Erythroblast (primary cell): ENCODE data around the gene PRDM8.

Experiments
- GATA1 ChIP-seq: IDR thresholded peaks from 2 replicates; pipeline ENCODE4 v1.6.1; 2011; ENCODE audit warnings: low read depth, mild to moderate bottlenecking, control low read depth, low read length, moderate library complexity
- POLR2A ChIP-seq: IDR thresholded peaks from 2 replicates; pipeline ENCODE4 v1.6.1; 2011; ENCODE audit warnings: mild to moderate bottlenecking, low read length

DNA sequence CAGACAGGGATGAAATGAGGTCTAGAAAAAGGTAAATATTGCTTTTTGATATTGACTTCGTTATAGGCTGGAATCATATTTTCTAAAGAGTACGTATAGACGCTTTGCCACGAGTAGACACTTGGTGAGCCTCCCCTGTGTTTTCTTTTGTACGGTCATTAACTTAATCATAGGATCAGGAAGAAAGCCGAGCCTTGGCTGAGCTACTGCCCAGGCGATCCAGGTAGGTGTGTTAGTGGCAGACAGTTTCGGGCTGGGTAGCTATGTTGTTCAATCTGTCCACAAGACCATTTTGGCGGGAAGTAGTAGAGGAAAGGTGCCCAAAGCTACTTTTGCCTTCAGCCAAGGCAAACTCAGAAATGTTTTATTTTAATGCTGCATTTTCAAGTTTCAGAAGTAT is 8.8 kb downstream of the PRDM8 start:
- no peak for TF ChIP-seq POLR2A
- TF ChIP-seq GATA1: no peak
